Suprapubic skin (tissue), 4 donors: ENCODE results near the gene TMPO.
"Not testable (repeated sequence)": the region's sequence is repeated elsewhere in the genome, so short reads cannot be mapped to it uniquely, and the experiment has no call there.

Experiments used
- EP300 ChIP-seq: sonication (generic); formaldehyde crosslinking; IDR thresholded peaks from one replicate; pipeline ENCODE4 v1.6.1; 2017; ENCODE audit warnings: antibody characterized with exemption
- POLR2A ChIP-seq, 2 donors: fragments of 450-650 bp; IDR thresholded peaks; one replicate each; pipeline ENCODE4 v1.6.1; 2017; ENCODE audit warnings: antibody characterized with exemption in 2 of 2, mild to moderate bottlenecking in 2 of 2, moderate library complexity in 2 of 2
- POLR2AphosphoS5 ChIP-seq, 3 donors: sonication (generic); formaldehyde crosslinking; IDR thresholded peaks; one replicate each; pipeline ENCODE4 v1.6.1; 2017; ENCODE audit warnings: antibody characterized with exemption in 3 of 3
- TF ChIP-seq, protein P1 (sequence below), 2 donors: fragments of 200-600 bp in 1 of 2; fragments of 450-650 bp in 1 of 2; sonication (generic) in 1 of 2; IDR thresholded peaks; one replicate each; pipeline ENCODE4 v1.5.1; 2016 to 2019; ENCODE audit warnings: antibody characterized with exemption in 2 of 2, mild to moderate bottlenecking in 1 of 2, moderate library complexity in 1 of 2

DNA sequence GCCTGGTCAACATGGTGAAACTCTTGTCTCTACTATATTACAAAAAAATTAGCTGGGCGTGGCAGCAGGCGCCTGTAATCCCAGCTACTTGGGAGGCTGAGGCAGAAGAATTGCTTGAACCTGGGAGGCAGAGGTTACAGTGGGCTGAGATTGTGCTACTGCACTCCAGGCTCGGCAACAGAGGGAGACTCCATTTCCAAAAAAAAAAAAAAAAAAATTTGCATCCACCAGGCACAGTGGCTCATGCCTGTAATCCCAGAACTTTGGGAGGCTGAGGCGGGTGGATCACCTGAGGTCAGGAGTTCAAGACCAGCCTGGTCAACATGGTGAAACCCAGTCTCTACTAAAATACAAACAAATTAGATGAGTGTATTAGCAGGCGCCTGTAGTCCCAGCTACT is 3.6 kb upstream of the TMPO start:
- TF ChIP-seq, protein P1, sequence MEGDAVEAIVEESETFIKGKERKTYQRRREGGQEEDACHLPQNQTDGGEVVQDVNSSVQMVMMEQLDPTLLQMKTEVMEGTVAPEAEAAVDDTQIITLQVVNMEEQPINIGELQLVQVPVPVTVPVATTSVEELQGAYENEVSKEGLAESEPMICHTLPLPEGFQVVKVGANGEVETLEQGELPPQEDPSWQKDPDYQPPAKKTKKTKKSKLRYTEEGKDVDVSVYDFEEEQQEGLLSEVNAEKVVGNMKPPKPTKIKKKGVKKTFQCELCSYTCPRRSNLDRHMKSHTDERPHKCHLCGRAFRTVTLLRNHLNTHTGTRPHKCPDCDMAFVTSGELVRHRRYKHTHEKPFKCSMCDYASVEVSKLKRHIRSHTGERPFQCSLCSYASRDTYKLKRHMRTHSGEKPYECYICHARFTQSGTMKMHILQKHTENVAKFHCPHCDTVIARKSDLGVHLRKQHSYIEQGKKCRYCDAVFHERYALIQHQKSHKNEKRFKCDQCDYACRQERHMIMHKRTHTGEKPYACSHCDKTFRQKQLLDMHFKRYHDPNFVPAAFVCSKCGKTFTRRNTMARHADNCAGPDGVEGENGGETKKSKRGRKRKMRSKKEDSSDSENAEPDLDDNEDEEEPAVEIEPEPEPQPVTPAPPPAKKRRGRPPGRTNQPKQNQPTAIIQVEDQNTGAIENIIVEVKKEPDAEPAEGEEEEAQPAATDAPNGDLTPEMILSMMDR (IDR thresholded peaks at IDR 0.05), result not testable (repeated sequence)
- not testable (repeated sequence) for TF ChIP-seq EP300; POLR2AphosphoS5 (IDR thresholded peaks at IDR 0.05); POLR2A (IDR thresholded peaks at IDR 0.05)
